OCI-LY3 (cell line): ENCODE data around the gene CRYBG3.
"Not testable (repeated sequence)": the region's sequence is repeated elsewhere in the genome, so short reads cannot be mapped to it uniquely, and the experiment has no call there.

Experiments used
- EZH2phosphoT487 ChIP-seq: fragments of 200-600 bp; shearing (Covaris generic); IDR thresholded peaks from 2 replicates; pipeline ENCODE4 v1.6.1; 2018; ENCODE audit warnings: antibody characterized with exemption, mixed run types, low read depth
- TF ChIP-seq, protein P1 (sequence below): fragments of 200-600, 300-600 bp; sonication (generic); IDR thresholded peaks from 2 replicates; pipeline ENCODE4 v1.5.1; 2014; ENCODE audit warnings: antibody characterized with exemption, low read length, low read depth

DNA sequence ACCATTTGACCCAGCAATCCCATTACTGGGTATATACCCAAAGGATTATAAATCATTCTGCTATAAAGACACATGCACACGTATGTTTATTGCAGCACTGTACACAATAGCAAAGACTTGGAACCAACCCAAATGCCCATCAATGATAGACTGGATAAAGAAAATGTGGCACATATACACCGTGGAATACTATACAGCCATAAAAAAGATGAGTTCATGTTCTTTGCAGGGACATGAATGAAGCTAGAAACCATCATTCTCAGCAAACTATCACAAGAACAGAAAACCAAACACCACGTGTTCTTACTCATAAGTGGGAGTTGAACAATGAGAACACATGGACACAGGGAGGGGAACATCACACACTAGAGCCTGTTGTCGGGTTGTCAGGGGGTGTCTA is 11.4 kb downstream of the CRYBG3 start:
- TF ChIP-seq, protein P1, sequence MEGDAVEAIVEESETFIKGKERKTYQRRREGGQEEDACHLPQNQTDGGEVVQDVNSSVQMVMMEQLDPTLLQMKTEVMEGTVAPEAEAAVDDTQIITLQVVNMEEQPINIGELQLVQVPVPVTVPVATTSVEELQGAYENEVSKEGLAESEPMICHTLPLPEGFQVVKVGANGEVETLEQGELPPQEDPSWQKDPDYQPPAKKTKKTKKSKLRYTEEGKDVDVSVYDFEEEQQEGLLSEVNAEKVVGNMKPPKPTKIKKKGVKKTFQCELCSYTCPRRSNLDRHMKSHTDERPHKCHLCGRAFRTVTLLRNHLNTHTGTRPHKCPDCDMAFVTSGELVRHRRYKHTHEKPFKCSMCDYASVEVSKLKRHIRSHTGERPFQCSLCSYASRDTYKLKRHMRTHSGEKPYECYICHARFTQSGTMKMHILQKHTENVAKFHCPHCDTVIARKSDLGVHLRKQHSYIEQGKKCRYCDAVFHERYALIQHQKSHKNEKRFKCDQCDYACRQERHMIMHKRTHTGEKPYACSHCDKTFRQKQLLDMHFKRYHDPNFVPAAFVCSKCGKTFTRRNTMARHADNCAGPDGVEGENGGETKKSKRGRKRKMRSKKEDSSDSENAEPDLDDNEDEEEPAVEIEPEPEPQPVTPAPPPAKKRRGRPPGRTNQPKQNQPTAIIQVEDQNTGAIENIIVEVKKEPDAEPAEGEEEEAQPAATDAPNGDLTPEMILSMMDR, result not testable (repeated sequence)
- not testable (repeated sequence) for TF ChIP-seq EZH2phosphoT487
